Cardiac fibroblast (primary cell): ENCODE data around the gene ACSF3.
A peak's percentile ranks its signal among the peaks of the same experiment; 100 is the strongest.
"Not testable (repeated sequence)": the region's sequence is repeated elsewhere in the genome, so short reads cannot be mapped to it uniquely, and the experiment has no call there.

Source experiments
- DNase-seq, 2 donors: peaks; one replicate each; pipeline versions ENCODE4 v3.0.0 to v3.0.0-alpha.2; 2010; ENCODE audit warnings: low read depth in 2 of 2
- H3K4me3 ChIP-seq, 2 donors: replicated peaks in 1 of 2; 1 replicate in 1 of 2; 2 replicates in 1 of 2; pipeline ENCODE4 v1.5.1; 2011; ENCODE audit warnings: low read depth in 2 of 2, low read length in 2 of 2, mild to moderate bottlenecking in 2 of 2, moderate library complexity in 1 of 2
- TF ChIP-seq, protein P1 (sequence below): IDR thresholded peaks from one replicate; pipeline ENCODE4 v1.5.1; 2011; ENCODE audit warnings: low read depth, mild to moderate bottlenecking, low read length, inconsistent platforms

The ACSF3 gene

DNA sequence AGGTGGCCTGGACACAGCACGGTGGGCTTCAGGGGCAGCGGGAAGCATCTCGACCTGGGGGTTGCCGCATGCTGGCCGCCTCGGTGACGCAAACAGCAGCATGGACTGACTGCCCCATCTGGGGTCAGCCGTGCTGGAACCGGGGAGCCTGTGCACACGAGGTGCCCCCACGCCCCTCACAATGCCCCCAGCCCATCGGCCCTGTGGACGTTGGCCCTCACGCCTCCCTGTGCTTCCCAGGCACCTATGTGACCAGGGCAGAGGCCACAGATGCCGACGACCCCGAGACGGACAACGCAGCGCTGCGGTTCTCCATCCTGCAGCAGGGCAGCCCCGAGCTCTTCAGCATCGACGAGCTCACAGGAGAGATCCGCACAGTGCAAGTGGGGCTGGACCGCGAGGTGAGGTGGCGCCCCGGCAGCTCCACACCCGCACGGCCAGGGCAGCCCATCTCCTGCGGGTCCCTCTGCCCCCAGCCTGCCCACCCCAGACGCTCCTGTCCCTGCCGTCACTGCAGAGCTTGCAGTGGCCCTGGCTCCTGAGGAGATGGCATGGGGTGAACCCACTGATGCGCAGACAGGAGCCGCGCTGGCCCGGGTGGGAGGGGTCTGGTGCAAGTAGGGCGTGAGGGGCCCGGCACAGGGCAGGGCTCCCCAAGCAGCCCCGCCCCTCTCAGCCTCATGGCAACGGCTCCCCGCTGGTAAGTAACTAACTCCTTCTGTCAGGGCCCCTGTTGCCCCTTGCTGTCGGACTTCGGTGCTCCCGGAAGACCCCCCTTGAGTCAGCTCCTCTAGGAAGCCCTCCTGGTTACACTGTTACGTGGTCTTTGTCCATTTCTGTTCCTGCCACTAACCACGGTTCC lies 91.5 kb downstream of the ACSF3 start:
- DNase-seq: no peak
- TF ChIP-seq, protein P1, sequence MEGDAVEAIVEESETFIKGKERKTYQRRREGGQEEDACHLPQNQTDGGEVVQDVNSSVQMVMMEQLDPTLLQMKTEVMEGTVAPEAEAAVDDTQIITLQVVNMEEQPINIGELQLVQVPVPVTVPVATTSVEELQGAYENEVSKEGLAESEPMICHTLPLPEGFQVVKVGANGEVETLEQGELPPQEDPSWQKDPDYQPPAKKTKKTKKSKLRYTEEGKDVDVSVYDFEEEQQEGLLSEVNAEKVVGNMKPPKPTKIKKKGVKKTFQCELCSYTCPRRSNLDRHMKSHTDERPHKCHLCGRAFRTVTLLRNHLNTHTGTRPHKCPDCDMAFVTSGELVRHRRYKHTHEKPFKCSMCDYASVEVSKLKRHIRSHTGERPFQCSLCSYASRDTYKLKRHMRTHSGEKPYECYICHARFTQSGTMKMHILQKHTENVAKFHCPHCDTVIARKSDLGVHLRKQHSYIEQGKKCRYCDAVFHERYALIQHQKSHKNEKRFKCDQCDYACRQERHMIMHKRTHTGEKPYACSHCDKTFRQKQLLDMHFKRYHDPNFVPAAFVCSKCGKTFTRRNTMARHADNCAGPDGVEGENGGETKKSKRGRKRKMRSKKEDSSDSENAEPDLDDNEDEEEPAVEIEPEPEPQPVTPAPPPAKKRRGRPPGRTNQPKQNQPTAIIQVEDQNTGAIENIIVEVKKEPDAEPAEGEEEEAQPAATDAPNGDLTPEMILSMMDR: no peak
- no peak overlapping the region for H3K4me3 ChIP-seq

- DNase-seq, H3K4me3 ChIP-seq: not testable (repeated sequence)
Measured at GRCh38 chr16:89185887-89186592, 92.4 kb downstream of the ACSF3 start.

DNA sequence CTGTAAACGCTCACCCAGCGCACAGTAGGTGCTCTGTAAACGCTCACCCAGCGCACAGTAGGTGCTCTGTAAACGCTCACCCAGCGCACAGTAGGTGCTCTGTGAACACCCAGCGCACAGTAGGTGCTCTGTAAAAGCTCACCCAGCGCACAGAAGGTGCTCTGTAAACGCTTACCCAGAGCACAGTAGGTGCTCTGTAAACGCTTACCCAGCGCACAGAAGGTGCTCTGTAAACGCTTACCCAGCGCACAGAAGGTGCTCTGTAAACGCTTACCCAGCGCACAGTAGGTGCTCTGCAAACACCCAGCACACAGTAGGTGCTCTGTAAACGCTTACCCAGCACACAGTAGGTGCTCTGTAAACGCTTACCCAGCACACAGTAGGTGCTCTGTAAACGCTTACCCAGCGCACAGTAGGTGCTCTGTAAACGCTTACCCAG lies 93.0 kb downstream of the ACSF3 start:
- not testable (repeated sequence) for DNase-seq, H3K4me3 ChIP-seq

DNA sequence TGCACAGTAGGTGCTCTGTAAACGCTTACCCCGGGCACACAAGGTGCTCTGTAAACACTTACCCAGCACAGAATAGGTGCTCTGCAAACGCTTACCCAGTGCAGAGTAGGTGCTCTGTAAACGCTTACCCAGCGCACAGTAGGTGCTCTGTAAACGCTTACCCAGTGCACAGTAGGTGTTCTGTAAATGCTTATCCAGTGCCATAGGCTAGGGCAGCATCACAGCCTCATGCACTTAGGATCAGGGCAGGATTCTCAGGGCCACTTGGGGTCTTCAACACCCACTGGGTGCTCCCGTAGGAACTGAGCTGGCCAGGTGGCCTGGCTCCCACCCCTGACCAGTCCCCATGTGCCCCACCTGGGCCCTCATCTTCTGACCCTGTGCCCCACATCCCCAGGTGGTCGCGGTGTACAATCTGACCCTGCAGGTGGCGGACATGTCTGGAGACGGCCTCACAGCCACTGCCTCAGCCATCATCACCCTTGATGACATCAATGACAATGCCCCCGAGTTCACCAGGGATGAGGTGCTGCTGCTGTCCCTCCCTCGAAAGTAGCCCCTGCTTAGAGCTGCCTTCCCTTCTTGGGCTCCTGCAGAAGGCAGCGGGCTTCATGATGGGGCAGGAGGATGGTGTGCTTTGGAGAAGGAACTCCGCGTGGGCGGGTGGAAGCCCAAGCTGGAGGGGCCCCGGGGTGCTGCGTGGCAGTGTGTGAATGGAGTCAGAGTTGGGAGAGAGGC lies 93.5 kb downstream of the ACSF3 start:
- peak in 1 of 2 donors; percentile 30 for DNase-seq
- H3K4me3 ChIP-seq: no peak overlapping the region
- TF ChIP-seq, protein P1: no peak

DNA sequence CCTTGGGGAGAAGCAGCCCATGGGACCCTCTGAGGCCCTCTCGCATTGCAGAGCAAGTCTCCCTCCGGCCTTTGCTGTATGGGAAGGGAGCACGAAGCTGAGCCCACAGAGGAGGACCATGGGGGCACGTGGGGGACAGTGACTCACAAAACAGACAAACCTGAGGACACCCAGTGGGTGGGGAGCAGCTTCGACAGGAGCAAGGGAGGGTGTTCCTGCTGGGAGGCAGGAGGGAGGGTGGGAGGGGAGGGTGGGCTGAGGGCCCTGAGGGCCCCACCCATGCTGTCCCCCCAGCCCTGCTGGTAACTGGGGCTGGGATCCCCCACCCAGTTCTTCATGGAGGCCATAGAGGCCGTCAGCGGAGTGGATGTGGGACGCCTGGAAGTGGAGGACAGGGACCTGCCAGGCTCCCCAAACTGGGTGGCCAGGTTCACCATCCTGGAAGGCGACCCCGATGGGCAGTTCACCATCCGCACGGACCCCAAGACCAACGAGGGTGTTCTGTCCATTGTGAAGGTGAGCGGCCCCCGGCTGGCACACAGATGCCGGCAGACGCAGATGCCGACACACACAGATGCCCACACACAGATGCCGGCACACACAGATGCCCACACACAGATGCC lies 94.2 kb downstream of the ACSF3 start:
- H3K4me3 ChIP-seq: no peak overlapping the region
- peak in 1 of 2 donors; percentile 37 for DNase-seq
- TF ChIP-seq, protein P1: no peak

DNA sequence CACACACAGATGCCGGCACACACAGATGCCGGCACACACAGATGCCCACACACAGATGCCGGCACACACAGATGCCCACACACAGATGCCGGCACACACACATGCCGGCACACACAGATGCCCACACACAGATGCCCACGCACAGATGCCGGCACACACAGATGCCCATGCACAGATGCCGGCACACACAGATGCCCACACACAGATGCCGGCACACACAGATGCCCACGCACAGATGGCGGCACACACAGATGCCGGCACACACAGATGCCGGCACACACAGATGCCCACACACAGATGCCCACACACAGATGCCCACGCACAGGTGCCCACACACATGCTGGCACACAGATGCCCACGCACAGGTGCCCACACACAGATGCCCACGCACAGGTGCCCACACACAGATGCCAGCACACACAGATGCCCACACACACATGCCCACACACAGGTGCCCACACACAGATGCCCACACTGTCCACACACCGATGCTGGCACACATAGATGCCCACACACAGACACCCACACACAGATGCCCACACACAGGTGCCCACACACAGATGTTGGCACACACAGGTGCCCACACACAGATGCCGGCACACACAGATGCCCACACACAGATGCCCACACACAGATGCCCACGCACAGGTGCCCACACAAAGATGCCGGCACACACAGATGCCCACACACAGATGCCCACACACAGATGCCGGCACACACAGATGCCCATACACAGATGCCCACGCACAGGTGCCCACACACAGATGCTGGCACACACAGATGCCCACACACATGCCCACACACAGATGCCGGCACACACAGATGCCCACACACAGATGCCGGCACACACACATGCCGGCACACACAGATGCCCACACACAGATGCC lies 95.1 kb downstream of the ACSF3 start:
- not testable (repeated sequence) for DNase-seq, H3K4me3 ChIP-seq

DNA sequence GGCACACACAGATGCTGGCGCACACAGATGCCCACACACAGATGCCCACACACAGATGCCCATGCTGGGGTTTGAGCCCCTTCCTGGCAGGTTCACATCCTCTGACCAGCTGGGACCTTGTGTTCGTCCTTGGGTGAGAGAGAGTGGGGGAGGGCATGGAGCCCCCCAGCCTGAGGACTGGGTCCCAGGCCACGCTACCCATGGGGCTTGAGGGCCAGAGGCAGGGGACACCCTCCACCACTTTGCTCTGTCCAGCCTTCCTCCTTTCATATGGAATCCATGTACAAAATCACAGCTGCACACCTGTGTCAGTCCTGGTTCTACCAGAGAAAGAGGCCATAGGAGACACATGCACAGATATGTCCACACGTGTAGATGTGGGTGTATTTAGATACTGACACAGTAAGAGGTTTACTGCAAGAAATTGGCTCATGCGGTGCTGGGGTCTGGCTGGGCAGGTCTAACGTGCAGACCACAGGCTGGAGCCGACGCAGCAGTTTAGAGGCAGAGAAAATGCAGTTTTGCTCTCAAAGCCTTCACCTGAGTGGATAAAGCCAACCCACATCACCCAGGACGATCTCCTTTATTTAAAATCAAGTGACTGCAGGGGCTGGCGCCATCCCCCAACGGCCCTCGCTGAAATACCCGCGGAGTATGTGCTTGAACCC lies 95.8 kb downstream of the ACSF3 start:
- no peak overlapping the region for H3K4me3 ChIP-seq
- TF ChIP-seq, protein P1: no peak
- DNase-seq: no peak
